IMR-90 (cell line): Measurements from ENCODE around the gene UBR7. TPM values are rescaled to one million over a fixed set of nuclear protein-coding genes. Genes with fewer than 3 reads are reported as not detected.

ENCODE experiments used
- ATAC-seq: fragments of 200-7000 bp; cut with Tn5 transposase; 2 replicates; pipeline ENCODE4 v1.9.1; 2020; ENCODE audit warnings: low read depth, mild to moderate bottlenecking, moderate library complexity
- BruUV-seq: library from RNA; stranded (reverse); fragments of 400-500 nt; replicated peaks from 2 replicates; lab custom pipeline; 2021; lab: Mats Ljungman, UMichigan
- CTCF ChIA-PET: fragments of 300-600 bp; formaldehyde crosslinking; extraction: SDS; loops from one replicate; lab custom pipeline; 2021; ENCODE audit warnings: antibody characterized with exemption; lab: Yijun Ruan, JAX
- POLR2A ChIA-PET: fragments of 300-600 bp; sonication (Branson Sonifier 250); formaldehyde crosslinking; loops from one replicate; lab custom pipeline; 2022; ENCODE audit warnings: antibody characterized with exemption; ENCODE audit not compliant: unreplicated experiment; lab: Charles Lee
- DNase-seq: peaks from one replicate; pipeline ENCODE4 v3.0.0; 2013
- H2AFZ ChIP-seq: replicated peaks from 2 replicates; pipeline ENCODE3; 2013; ENCODE audit warnings: low read length, mild to moderate bottlenecking; ENCODE audit not compliant: poor library complexity
- H2AK5ac ChIP-seq: 2 replicates; pipeline ENCODE4 v1.6.1; 2013; ENCODE audit warnings: low read depth, low read length, inconsistent platforms
- H2AK9ac ChIP-seq: replicated peaks from 2 replicates; pipeline ENCODE3; 2013; ENCODE audit warnings: mild to moderate bottlenecking, low read depth, low read length, moderate library complexity; ENCODE audit not compliant: poor library complexity
- H2BK120ac ChIP-seq: 2 replicates; pipeline ENCODE4 v1.6.1; 2013; ENCODE audit warnings: low read depth, low read length, inconsistent platforms
- H2BK15ac ChIP-seq: 3 replicates; pipeline ENCODE4 v1.6.1; 2013; ENCODE audit warnings: low read depth, low read length, inconsistent platforms
- H2BK20ac ChIP-seq: 2 replicates; pipeline ENCODE4 v1.6.1; 2013; ENCODE audit warnings: low read depth, mild to moderate bottlenecking, inconsistent platforms, low read length, moderate library complexity
- H2BK5ac ChIP-seq: 2 replicates; pipeline ENCODE4 v1.6.1; 2013; ENCODE audit warnings: mild to moderate bottlenecking, low read depth, low read length, inconsistent platforms; ENCODE audit not compliant: poor library complexity, severe bottlenecking
- H3K14ac ChIP-seq: replicated peaks from 2 replicates; pipeline ENCODE4 v1.6.1; 2013; ENCODE audit warnings: low read depth, low read length, inconsistent platforms
- H3K18ac ChIP-seq: 2 replicates; pipeline ENCODE4 v1.6.1; 2013; ENCODE audit warnings: low read depth, low read length, control low read depth
- H3K23ac ChIP-seq: 2 replicates; pipeline ENCODE4 v1.6.1; 2013; ENCODE audit warnings: low read depth, low read length, inconsistent platforms
- H3K27ac ChIP-seq: 2 replicates; pipeline ENCODE4 v1.5.1; 2013; ENCODE audit warnings: mild to moderate bottlenecking, control low read depth, low read length; ENCODE audit not compliant: insufficient read depth
- H3K27me3 ChIP-seq: 2 replicates; pipeline ENCODE4 v1.6.1; 2013; ENCODE audit warnings: low read length; ENCODE audit not compliant: control insufficient read depth, insufficient read depth
- H3K36me3 ChIP-seq: 2 replicates; pipeline ENCODE4 v1.6.1; 2013; ENCODE audit warnings: low read length, mixed read lengths; ENCODE audit not compliant: control insufficient read depth, insufficient read depth
- H3K4ac ChIP-seq: 2 replicates; pipeline ENCODE4 v1.6.1; 2013; ENCODE audit warnings: low read depth, low read length, inconsistent platforms
- H3K4me1 ChIP-seq: 2 replicates; pipeline ENCODE4 v1.6.1; 2013; ENCODE audit warnings: low read length, mixed read lengths; ENCODE audit not compliant: control insufficient read depth, insufficient read depth
- H3K4me2 ChIP-seq: 2 replicates; pipeline ENCODE4 v1.6.1; 2013; ENCODE audit warnings: low read depth, mild to moderate bottlenecking, control low read depth, low read length, moderate library complexity
- H3K4me3 ChIP-seq: 2 replicates; pipeline ENCODE4 v1.5.1; 2013; ENCODE audit warnings: low read depth, mild to moderate bottlenecking, control low read depth, low read length, moderate library complexity; ENCODE audit not compliant: insufficient read depth
- H3K56ac ChIP-seq: 2 replicates; pipeline ENCODE4 v1.6.1; 2013; ENCODE audit warnings: low read length, inconsistent platforms; ENCODE audit not compliant: insufficient read depth; ENCODE audit errors: extremely low read depth
- H3K79me1 ChIP-seq, 2 experiments: 2 replicates each; pipeline ENCODE4 v1.6.1; 2013; ENCODE audit warnings: low read length in 2 of 2, inconsistent platforms in 1 of 2, low read depth in 1 of 2
- H3K9ac ChIP-seq: 2 replicates; pipeline ENCODE4 v1.6.1; 2013; ENCODE audit warnings: low read depth, low read length, control low read depth
- H3K9me1 ChIP-seq: 2 replicates; pipeline ENCODE4 v1.6.1; 2013; ENCODE audit warnings: low read length, inconsistent platforms; ENCODE audit not compliant: insufficient read depth
- H3K9me3 ChIP-seq: 2 replicates; pipeline ENCODE4 v1.6.1; 2013; ENCODE audit warnings: low read length; ENCODE audit not compliant: control insufficient read depth, insufficient read depth
- H4K20me1 ChIP-seq: 2 replicates; pipeline ENCODE4 v1.6.1; 2013; ENCODE audit warnings: low read length, inconsistent platforms; ENCODE audit not compliant: insufficient read depth
- H4K5ac ChIP-seq: 2 replicates; pipeline ENCODE4 v1.6.1; 2013; ENCODE audit warnings: mild to moderate bottlenecking, low read depth, low read length, control low read depth
- H4K8ac ChIP-seq, 2 experiments: 2 replicates each; pipeline ENCODE4 v1.6.1; 2013; ENCODE audit warnings: low read depth in 2 of 2, low read length in 2 of 2, control low read depth in 1 of 2, inconsistent platforms in 1 of 2
- H4K91ac ChIP-seq: 2 replicates; pipeline ENCODE4 v1.6.1; 2013; ENCODE audit warnings: low read depth, low read length, inconsistent platforms; ENCODE audit not compliant: insufficient read depth
- BHLHE40 ChIP-seq: fragments of 150-350 bp; IDR thresholded peaks from 2 replicates; pipeline ENCODE4 v1.6.1; 2016; ENCODE audit warnings: mild to moderate bottlenecking, low read depth, low read length
- CEBPB ChIP-seq: IDR thresholded peaks from 2 replicates; pipeline ENCODE4 v1.6.1; 2012; ENCODE audit warnings: low read depth, low read length, improper control_type of control experiment
- NFE2L2 ChIP-seq: fragments of 150-350 bp; IDR thresholded peaks from 2 replicates; pipeline ENCODE4 v1.6.1; 2016; ENCODE audit warnings: low read depth, mild to moderate bottlenecking, low read length
- POLR2A ChIP-seq: IDR thresholded peaks from 2 replicates; pipeline ENCODE4 v1.6.1; 2012; ENCODE audit warnings: mild to moderate bottlenecking, low read depth, low read length
- RFX5 ChIP-seq: IDR thresholded peaks from 2 replicates; pipeline ENCODE4 v1.8.0; 2012; ENCODE audit warnings: low read depth, mild to moderate bottlenecking, low read length, moderate library complexity
- WGBS, 2 experiments: methylation state at CpG; one replicate each; pipeline versions ENCODE4 v1.1.5 to v1.1.7; 2013; ENCODE audit warnings: missing lambda C conversion rate in 2 of 2; ENCODE audit not compliant: insufficient read length in 1 of 2; ENCODE audit errors: extremely low coverage in 2 of 2; 5-methylcytosine and 5-hydroxymethylcytosine counted together
- dilution Hi-C: fragments of 300-500 bp; cut with HindIII; formaldehyde crosslinking; loops from one replicate; pipeline ENCODE4 v1.14.3; 2018; ENCODE audit warnings: low sequenced_read_pairs; ENCODE audit not compliant: unreplicated experiment
- in situ Hi-C: fragments of 300-500 bp; cut with MboI; formaldehyde crosslinking; loops from 3 replicates; pipeline ENCODE4 v1.14.3; 2019; ENCODE audit warnings: low sequenced_read_pairs, inconsistent platforms, mixed read lengths
- intact Hi-C: fragments of 100-400 bp; cut with micrococcal nuclease; formaldehyde crosslinking; loops from 2 replicates; pipeline ENCODE4 v1.10.0; 2022
- polyA plus RNA-seq, 3 experiments: library from polyadenylated mRNA; depleted of rRNA; stranded (reverse); fragments of >200 nt; gene quantifications; 2 replicates each; pipeline ENCODE4 v1.2.3, GENCODE V29; 2012; ENCODE audit warnings: low replicate concordance in 1 of 3
- total RNA-seq: library from RNA; depleted of rRNA; stranded (reverse); fragments of >200 nt; gene quantifications from 2 replicates; pipeline ENCODE4 v1.2.3, GENCODE V29; 2012

Gene UBR7
- total and polyA plus RNA-seq, 2 of the 4 experiments (the other 2 are of a cell fraction), result 24.2 to 29.4 TPM

DNA sequence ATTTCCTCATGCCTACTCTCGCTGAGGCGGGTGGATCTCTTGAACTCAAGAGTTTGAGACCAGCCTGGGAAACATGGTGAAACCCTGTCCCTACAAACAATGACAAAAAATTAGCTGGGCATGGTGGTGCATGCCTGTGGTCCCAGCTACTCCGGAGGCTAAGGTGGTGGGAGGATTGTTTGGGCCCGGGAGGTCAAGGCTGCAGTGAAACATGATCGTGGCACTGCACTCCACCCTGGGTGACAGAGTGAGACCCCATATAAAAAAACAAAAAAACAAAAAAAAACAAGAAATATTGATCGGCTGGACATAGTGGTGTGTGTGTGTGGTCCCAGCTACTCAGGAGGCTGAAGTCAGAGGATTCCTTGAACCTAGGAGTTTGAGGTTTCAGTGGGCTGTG is 31.6 kb upstream of the UBR7 start:
- Histone ChIP-seq H3K56ac (no peak overlapping the region), H2BK20ac (no peak overlapping the region), H3K9me3 (no peaks in the 10 kb centered on the region), H3K36me3 (no peaks in the 10 kb centered on the region), H4K20me1 (no peaks in the 10 kb centered on the region), H3K4me1 (no peaks in the 10 kb centered on the region), H3K4me3 (no peak overlapping the region), H3K27me3 (peaks cover 9% of the 10 kb centered on the region), H2BK5ac (no peak overlapping the region), H3K4me2 (no peak overlapping the region), H3K23ac (no peak overlapping the region), H2BK120ac (no peak overlapping the region), H3K18ac (no peak overlapping the region), H4K91ac (no peak overlapping the region), H3K9ac (no peak overlapping the region), H2BK15ac (no peak overlapping the region), H3K4ac (no peak overlapping the region), H2AK9ac (no peak overlapping the region), H2AFZ (no peak overlapping the region), H3K27ac (no peak overlapping the region), H3K79me1 (no peaks in the 10 kb centered on the region), H3K14ac (no peak overlapping the region), H2AK5ac (no peak overlapping the region), H3K9me1 (no peaks in the 10 kb centered on the region), H4K8ac (no peak overlapping the region), H4K5ac (no peak overlapping the region)
- CTCF ChIA-PET, result interaction anchor here (0.5 to 1.0 kb wide), 2 partner anchors 62 to 274 kb away, joined by 3 to 4 read pairs; no protein-coding TSS in a partner anchor
- no peak for DNase-seq
- dilution Hi-C loops, result no loop called here
- TF ChIP-seq RFX5 (no peak), BHLHE40 (no peak), NFE2L2 (no peak), POLR2A (no peak), CEBPB (no peak)
- no peak for ATAC-seq
- in situ Hi-C loops, result no loop called here
- POLR2A ChIA-PET, result no interaction called here
- WGBS, 2 experiments, result no CpG with 5 or more reads among the region's 6 CpGs
- intact Hi-C loops, result no loop called here
- BruUV-seq, result no TSS peak
